HT-29 (cell line): ENCODE measurements around the gene B4GALT6. TPM values are rescaled to one million over a fixed set of nuclear protein-coding genes. Genes with fewer than 3 reads are reported as not detected.
"Not testable (repeated sequence)": the region's sequence is repeated elsewhere in the genome, so short reads cannot be mapped to it uniquely, and the experiment has no call there.

Experiments
- DNase-seq: peaks from one replicate; pipeline ENCODE4 v3.0.0-alpha.2; 2015; ENCODE audit warnings: low spot score
- total RNA-seq: library from RNA; depleted of rRNA; stranded (reverse); fragments of >200 nt; shearing (Covaris generic); gene quantifications from 2 replicates; pipeline ENCODE4 v1.2.3, GENCODE V29; 2014; rRNA removed

The B4GALT6 gene, protein sequence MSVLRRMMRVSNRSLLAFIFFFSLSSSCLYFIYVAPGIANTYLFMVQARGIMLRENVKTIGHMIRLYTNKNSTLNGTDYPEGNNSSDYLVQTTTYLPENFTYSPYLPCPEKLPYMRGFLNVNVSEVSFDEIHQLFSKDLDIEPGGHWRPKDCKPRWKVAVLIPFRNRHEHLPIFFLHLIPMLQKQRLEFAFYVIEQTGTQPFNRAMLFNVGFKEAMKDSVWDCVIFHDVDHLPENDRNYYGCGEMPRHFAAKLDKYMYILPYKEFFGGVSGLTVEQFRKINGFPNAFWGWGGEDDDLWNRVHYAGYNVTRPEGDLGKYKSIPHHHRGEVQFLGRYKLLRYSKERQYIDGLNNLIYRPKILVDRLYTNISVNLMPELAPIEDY
- total RNA-seq = 0.68 and 2.3 TPM in 2 replicates

GRCh38 chr18:31684279-31685096 lies at the start of gene B4GALT6:
Gene B4GALT6 (minus strand): TSS chr18:31684581. CDS start chr18:31684426, 155 bp downstream.
- DNase-seq = no peak

- DNase-seq = no peak
These were observed 47.2 kb upstream of the B4GALT6 start for GRCh38 chr18:31731628-31732027.

DNA sequence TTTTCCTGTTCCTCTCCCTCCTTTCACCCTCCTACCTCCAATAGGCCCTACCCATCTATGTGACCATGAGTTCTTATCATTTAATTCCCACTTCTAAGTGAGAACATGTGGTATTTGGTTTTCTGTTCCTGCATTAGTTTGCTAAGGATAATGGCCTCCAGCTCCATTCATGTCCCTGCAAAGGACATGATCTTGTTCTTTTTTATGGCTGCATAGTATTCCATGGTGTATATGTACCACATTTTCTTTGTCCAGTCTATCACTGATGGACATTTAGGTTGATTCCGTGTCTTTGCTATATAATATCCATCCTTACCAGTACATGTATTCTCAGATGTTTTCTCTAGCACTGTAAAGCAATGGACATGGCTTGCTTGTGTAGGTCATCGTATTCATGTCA lies 44.8 kb upstream of the B4GALT6 start:
- not testable (repeated sequence) for DNase-seq

DNA sequence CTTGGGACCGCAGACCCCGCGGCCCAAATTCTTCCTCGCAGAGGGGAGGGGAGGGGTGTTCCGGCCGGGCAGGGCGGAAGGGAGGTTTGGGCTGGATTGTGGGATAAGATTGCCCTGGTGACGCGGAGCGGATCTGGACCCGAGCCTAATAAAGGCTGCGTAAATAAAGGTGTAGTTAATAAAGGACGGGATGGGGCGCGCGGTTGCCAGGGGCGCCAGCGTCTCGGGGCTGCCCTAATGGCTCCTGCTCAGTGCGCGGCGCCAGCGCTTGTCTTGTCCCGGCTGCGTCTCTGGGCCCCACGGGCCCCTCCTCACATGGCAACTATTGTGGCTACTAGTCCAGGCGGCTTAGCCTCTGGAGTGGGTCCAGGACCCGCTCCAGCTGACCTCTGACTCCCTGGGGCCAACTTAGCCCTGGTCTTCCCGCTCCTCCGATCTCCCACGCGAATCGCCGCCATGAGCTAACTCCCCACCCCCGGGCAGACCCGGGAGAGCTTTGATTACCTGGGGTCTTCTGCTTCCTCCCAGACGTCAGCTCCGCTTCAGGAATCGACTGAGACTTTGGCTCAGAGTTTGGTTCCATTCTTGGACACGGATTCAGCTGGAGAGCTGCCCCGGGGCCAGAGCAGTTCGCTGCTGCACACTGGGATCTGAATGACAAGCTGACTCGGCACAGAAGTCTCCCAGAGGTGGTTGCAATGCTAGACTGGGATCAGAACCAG lies 39.8 kb upstream of the B4GALT6 start:
- no peak for DNase-seq

DNA sequence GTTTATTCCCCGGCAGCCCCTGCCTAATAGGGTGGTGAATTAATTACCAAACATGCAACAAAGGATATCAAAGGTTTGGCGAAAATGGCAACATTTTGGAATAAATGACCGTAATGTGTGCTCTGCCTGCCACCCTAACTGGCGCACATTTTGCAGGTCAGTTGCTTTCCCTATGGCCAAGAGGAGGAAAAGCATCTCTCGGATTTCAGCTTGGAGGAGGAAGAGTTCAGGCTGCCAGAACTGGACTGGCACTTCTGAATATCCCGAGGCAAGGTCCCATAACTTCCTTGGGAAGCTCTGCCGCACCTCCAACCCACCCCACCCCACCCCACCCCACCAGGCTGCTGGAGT lies 39.2 kb upstream of the B4GALT6 start:
- DNase-seq = no peak

DNA sequence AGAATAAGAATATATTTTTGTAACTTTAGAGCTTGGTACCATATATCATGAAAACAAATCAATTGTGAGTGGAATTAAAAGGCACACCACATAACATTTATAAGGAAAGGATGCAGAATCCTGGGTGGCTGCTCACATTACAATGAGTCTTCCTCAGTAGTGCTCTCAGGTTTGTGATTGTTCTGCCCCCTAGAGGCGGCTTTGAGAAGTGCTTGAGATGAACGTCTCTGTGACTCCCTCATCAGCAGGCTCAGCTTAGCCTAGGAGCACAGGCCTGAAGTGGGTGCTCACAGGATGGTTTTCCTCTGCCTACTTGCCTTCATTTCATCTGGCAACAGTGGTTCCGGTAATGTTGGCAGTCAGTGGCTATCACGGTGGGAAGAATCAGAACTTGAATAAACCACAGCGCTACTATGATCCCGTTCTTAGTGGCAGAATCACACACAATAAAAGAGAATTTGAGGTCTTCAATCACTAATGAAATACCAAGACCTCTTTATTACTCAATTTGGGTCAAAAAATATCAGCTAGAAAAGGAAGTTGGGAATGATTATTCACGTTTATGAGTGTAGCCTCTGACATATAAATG lies 38.1 kb upstream of the B4GALT6 start:
- peak; percentile 89 for DNase-seq

DNA sequence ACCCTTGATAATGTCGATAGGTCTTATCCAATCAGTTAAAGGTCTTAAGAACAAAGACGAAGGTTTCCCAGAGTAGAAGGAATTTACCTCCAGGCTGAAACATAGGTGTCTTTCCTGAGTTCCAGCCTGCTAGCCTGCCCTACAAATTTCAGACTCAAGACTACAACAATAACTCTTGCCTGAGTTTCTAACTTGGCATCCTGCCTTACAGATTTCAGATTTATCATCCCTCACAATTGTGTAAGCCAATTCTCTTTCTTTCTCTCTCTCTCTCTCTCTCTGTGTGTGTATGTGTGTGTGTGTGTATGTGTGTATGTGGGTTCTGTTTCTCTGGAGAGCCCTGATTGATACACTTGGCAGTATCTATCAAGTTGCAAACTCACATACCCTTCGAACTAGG lies 37.2 kb upstream of the B4GALT6 start:
- DNase-seq = no peak

GRCh38 chr18:31720867-31721266 lies 36.5 kb upstream of the B4GALT6 start:
- DNase-seq = no peak

DNA sequence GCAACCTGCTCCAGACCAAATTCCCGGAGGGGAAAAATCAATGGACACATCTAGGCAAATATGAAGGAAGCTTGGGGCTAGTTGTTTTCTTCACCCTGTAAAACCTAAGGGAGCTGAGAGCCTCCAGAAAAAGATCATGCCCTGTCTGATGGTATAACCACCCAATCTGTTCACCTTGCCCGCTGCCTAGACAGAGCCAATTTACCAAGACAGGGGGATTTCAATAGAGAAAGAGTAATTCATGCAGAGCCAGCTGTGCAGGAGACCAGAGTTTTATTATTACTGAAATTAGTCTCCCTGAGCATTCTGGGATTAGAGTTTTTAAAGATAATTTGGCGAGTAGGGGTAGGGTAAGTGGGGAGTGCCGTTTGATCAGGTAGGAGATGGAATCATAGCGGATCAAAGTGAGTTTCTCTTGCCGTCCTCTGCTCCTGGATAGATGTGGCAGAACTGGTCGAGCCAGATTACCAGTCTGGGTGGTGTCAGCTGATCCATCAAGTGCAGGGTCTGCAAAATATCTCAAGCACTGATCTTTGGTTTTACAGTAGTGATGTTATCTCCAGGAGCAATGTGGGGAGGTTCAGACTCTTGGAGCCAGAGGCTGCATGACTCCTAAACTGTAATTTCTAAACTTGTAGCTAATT lies 35.1 kb upstream of the B4GALT6 start:
- no peak for DNase-seq

GRCh38 chr18:31718386-31718785 lies 34.0 kb upstream of the B4GALT6 start:
- DNase-seq = no peak

- DNase-seq = no peak
These were observed 32.0 kb upstream of the B4GALT6 start for GRCh38 chr18:31716362-31716761.

DNA sequence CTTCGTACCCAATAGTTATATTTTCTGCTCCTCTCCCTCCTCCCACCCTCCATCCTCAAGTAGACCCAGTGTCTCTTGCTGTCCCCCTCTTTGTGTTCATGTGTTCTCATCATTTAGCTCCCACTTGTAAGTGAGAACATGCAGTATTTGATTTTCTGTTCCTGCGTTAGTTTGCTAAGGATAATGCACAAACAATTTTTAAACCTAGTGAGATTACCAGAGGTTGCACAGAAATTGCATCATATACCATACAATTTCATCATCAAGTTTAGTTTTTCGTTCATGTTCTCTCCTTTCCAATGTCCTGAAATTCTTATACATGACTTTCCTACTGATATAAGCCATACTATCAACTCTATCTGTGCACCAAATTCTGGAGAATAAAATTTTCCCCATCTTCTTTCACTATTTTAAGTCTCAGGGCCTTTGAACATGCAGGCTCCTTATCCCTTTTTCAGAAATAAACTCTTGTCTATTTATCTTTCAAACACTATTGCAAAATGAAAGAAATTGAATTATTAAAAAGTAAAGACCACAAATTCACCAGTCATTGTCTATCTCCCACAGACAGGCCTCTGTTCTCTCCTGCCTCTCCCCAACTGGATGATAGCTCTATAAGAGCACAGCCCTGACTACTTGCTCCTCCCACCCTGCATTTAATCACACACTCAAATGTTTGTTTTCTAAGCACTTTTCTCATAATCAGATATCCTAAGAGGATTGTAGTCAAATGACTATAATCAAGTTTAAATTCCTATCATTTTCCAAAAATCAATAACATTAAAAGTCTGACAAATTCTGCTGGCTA lies 27.2 kb upstream of the B4GALT6 start:
- DNase-seq = no peak

- DNase-seq = no peak
These were observed 26.4 kb upstream of the B4GALT6 start for GRCh38 chr18:31710826-31711225.

DNA sequence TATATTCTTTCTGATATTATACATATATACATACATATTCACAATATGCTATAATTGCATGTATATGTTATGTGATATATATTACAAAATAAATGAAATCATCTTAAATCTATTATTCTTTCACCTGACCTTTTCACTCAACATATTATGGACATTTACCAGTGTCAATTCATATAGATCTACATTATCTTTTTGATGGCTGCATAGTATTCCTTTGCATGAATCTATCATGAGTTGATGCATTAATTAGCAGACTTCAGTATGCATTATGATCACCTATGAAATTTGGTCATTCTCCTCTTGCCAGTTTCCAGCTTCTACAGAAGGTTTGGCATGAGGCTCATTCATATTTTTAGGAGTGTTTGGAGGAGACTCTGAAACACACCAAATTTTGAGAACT lies 23.4 kb upstream of the B4GALT6 start:
- no peak for DNase-seq

GRCh38 chr18:31702449-31702848 lies 18.1 kb upstream of the B4GALT6 start:
- no peak for DNase-seq

GRCh38 chr18:31701744-31702143 lies 17.4 kb upstream of the B4GALT6 start:
- DNase-seq = no peak

GRCh38 chr18:31700990-31701389 lies 16.6 kb upstream of the B4GALT6 start:
- DNase-seq = no peak

DNA sequence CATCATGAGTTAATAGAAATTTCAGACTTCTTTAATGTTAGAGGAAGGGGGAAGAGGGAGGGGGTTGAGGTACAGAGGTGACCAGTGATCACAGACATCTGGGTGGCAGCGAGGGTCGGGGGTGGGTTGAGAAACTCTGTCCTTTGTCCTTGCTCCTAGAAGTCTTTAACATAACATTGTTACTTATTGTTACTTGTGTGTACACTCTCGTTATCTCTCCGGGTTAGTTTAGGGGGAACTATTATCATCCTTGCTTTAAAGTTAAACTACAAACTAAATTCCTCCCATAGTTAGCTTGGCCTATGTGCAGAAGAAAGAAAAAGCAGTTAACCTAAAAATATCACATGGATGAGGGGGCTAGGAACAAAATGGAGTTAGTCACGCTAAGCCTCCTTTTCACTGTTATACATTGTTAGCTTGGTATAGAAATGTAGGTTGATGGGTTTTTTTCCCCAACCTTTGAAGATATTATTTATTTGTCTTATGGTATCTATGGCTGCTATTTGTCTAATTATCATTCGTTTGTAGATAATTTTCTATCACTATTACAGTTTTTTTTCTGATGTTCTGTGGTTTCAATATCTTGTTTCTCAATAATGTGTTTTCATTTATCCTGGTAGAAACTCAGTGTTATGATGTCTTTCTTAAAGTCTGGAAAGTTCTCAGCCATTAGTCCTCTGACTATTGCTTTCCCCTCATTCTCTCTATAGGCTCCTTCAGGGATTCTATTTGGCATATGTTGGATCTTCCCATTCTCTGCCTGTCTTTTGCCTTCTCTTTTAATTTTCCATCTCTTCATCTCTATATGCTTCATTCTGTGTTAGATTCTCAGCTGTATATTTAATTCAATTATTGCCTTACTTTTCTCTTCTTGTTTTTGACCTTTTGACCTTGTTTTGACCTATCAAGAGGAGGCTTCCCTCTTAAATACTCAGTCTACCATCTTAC lies 13.2 kb upstream of the B4GALT6 start:
- no peak for DNase-seq

- DNase-seq = no peak
These were observed 11.6 kb upstream of the B4GALT6 start for GRCh38 chr18:31695989-31696388.
